GM23248 (cell line): Measurements from ENCODE around the gene SEMA3F. TPM values are rescaled to one million over a fixed set of nuclear protein-coding genes. Genes with fewer than 3 reads are reported as not detected.
"Not testable (repeated sequence)": the region's sequence is repeated elsewhere in the genome, so short reads cannot be mapped to it uniquely, and the experiment has no call there.

Experiments used
- DNase-seq: peaks from one replicate; pipeline ENCODE4 v3.0.0-alpha.2; 2015
- H2AFZ ChIP-seq: fragments of 200-600 bp; sonication (generic); 2 replicates; pipeline ENCODE4 v1.6.1; 2016; ENCODE audit warnings: antibody characterized with exemption
- H3F3A ChIP-seq: fragments of 200-600 bp; sonication (generic); 2 replicates; pipeline ENCODE4 v1.6.1; 2016; ENCODE audit warnings: mild to moderate bottlenecking, antibody characterized with exemption, mixed run types; ENCODE audit not compliant: insufficient read depth
- H3K27ac ChIP-seq: fragments of 200-600 bp; sonication (generic); 2 replicates; pipeline ENCODE4 v1.5.1; 2016; ENCODE audit warnings: mild to moderate bottlenecking
- H3K27me3 ChIP-seq: fragments of 200-600 bp; sonication (generic); replicated peaks from 2 replicates; pipeline ENCODE4 v1.6.1; 2016; ENCODE audit warnings: mild to moderate bottlenecking; ENCODE audit not compliant: insufficient read depth
- H3K36me3 ChIP-seq: fragments of 200-600 bp; sonication (generic); 2 replicates; pipeline ENCODE4 v1.6.1; 2016; ENCODE audit warnings: low read depth, mild to moderate bottlenecking
- H3K4me1 ChIP-seq: fragments of 200-600 bp; sonication (generic); 2 replicates; pipeline ENCODE4 v1.6.1; 2016; ENCODE audit warnings: mild to moderate bottlenecking; ENCODE audit not compliant: insufficient read depth
- H3K4me2 ChIP-seq: fragments of 200-600 bp; sonication (generic); one replicate; pipeline ENCODE4 v1.6.1; 2016; ENCODE audit warnings: mild to moderate bottlenecking; ENCODE audit not compliant: unreplicated experiment
- H3K4me3 ChIP-seq: fragments of 200-600 bp; sonication (generic); 2 replicates; pipeline ENCODE4 v1.5.1; 2016; ENCODE audit warnings: mild to moderate bottlenecking
- H3K79me2 ChIP-seq: fragments of 200-600 bp; sonication (generic); 2 replicates; pipeline ENCODE4 v1.6.1; 2016; ENCODE audit warnings: mild to moderate bottlenecking; ENCODE audit not compliant: insufficient read depth
- H3K9ac ChIP-seq: fragments of 200-600 bp; sonication (generic); 2 replicates; pipeline ENCODE4 v1.6.1; 2016; ENCODE audit warnings: mild to moderate bottlenecking
- H3K9me2 ChIP-seq: fragments of 200-600 bp; sonication (generic); 2 replicates; pipeline ENCODE4 v1.6.1; 2016; ENCODE audit warnings: mixed run types, mild to moderate bottlenecking, moderate library complexity; ENCODE audit not compliant: insufficient read depth
- H3K9me3 ChIP-seq: fragments of 200-600 bp; sonication (generic); one replicate; pipeline ENCODE4 v1.6.1; 2017; ENCODE audit warnings: low read depth
- H4K20me1 ChIP-seq: fragments of 200-600 bp; sonication (generic); 2 replicates; pipeline ENCODE4 v1.6.0; 2016; ENCODE audit not compliant: insufficient read depth
- EZH2 ChIP-seq: fragments of 200-600 bp; sonication (generic); IDR thresholded peaks from 2 replicates; pipeline ENCODE4 v1.6.1; 2018; ENCODE audit warnings: antibody characterized with exemption, mild to moderate bottlenecking; ENCODE audit not compliant: insufficient read depth, poor library complexity, severe bottlenecking
- EZH2phosphoT487 ChIP-seq: fragments of 200-600 bp; sonication (generic); IDR thresholded peaks from 2 replicates; pipeline ENCODE4 v1.6.1; 2018; ENCODE audit warnings: antibody characterized with exemption, moderate library complexity, mild to moderate bottlenecking, low read depth; ENCODE audit not compliant: insufficient read depth
- WGBS, 2 experiments: methylation state at CpG; one replicate each; pipeline ENCODE4 v1.1.6; 2015 to 2017; ENCODE audit warnings: low lambda C conversion rate in 2 of 2, low coverage in 1 of 2; ENCODE audit errors: missing lambda C conversion rate in 2 of 2; 5-methylcytosine and 5-hydroxymethylcytosine counted together
- in situ Hi-C: fragments of 300-500 bp; cut with MboI; formaldehyde crosslinking; loops from 2 replicates; pipeline ENCODE4 v1.15.0; 2020
- polyA plus RNA-seq: library from polyadenylated mRNA; unstranded; fragments of >200 nt; fragmentation: Nextera tagmentation; extraction: Ambion mirVana; gene quantifications from 2 replicates; pipeline ENCODE4 v1.2.1, GENCODE V29; 2016
- total RNA-seq: library from RNA; depleted of rRNA; stranded (reverse); fragments of >200 nt; shearing (Covaris generic); gene quantifications from 2 replicates; pipeline ENCODE4 v1.2.3, GENCODE V29; 2014

Gene SEMA3F
- total and polyA plus RNA-seq, 2 experiments from 2014 or later = 0.54 to 3.2 TPM

DNA sequence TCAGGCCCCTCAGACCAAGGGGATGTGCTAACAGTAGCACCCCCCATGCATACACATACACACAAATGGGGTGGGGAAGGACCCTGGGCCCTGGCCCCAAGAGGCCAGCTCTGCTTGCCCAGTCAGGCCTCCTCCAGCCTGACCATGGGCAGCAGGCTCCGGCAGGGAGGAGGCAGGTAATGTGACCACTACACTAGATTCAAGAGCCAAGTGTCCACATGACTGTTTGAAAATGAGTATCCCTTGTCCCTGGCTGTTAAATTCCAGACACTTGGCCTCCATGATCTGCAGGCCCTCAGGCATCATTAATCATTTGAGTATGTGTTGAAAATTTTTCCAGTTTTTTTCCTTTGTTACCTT is 67.0 kb downstream of the SEMA3F start:
- Histone ChIP-seq H3K27me3 (no peaks in the 10 kb centered on the region), H3K9ac (no peak overlapping the region), H2AFZ (no peak overlapping the region), H3K9me3 (no peaks in the 10 kb centered on the region), H3K27ac (no peak overlapping the region), H3K9me2 (no peaks in the 10 kb centered on the region), H3K4me3 (no peak overlapping the region), H3K36me3 (no peaks in the 10 kb centered on the region), H3K4me2 (no peak overlapping the region), H3K4me1 (no peaks in the 10 kb centered on the region), H3K79me2 (no peaks in the 10 kb centered on the region), H3F3A (no peaks in the 10 kb centered on the region), H4K20me1 (no peaks in the 10 kb centered on the region)
- 80 to 100% methylated on average over 1 of the region's 1 CpG for WGBS, 2 experiments
- TF ChIP-seq EZH2phosphoT487 (no peak), EZH2 (no peak)
- in situ Hi-C loops = loop anchor here (25.0 kb wide), 1 partner anchor 315 kb away; no protein-coding TSS in a partner anchor
- DNase-seq = no peak

DNA sequence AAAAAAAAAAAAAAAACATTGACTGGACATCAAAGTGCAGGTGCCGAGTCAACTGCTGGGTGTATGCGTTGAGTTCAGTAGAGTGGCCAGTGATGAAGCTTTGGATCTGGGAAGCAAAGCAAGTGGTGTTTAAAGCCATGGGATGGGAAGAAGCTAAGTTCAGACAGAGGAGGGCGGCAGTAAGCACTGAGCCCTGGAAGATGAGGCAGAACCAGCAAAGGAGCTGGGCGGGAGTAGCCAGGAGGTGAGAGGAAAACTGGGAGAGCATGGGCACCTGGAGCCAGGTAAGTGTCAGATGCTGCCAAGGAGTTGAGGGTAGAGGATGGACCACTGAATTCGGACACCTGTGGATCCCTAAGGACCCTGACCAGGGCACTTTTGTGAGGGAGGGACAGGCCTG is 69.5 kb downstream of the SEMA3F start:
- Histone ChIP-seq H3K4me3 (no peak overlapping the region), H2AFZ (no peak overlapping the region), H3K4me2 (no peak overlapping the region), H3K27me3 (no peaks in the 10 kb centered on the region), H3K4me1 (peaks cover 4% of the 10 kb centered on the region; the same call in 1 of the 2 replicates), H3K9ac (no peak overlapping the region), H3K36me3 (no peaks in the 10 kb centered on the region), H3K27ac (no peak overlapping the region), H3K79me2 (no peaks in the 10 kb centered on the region), H3K9me3 (no peaks in the 10 kb centered on the region), H3K9me2 (no peaks in the 10 kb centered on the region), H3F3A (no peaks in the 10 kb centered on the region), H4K20me1 (no peaks in the 10 kb centered on the region)
- 49 to 61% methylated on average over 5 of the region's 5 CpGs for WGBS, 2 experiments
- in situ Hi-C loops = loop anchor here (25.0 kb wide), 1 partner anchor 313 kb away; no protein-coding TSS in a partner anchor
- no peak for DNase-seq
- TF ChIP-seq EZH2 = no peak
- TF ChIP-seq EZH2phosphoT487 = no peak

DNA sequence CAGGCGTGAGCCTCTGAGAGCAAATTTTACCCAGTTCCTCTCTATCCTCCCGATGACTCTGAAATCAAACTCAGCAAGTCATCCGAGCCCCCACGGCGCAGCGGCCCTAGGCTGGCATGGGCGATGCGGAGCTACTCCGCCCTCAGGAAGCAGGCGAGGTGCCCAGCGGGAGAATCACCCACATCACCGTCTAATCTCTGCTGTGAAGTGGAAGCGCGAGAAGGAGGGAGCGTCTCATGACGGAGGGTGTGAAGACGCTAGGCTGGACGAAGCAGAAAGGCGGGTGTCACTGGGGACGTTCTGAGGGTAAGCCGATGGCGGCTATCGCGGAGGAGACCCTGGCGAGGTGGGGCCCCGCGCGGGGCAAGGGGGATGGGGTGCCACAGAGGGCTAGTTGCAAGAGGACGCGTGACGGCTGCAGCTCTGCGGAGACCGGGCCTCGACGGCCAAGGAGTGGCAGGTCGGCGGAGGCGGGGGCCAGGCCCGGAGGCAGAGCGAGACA is 71.8 kb downstream of the SEMA3F start:
- Histone ChIP-seq H3K27me3 (no peaks in the 10 kb centered on the region), H3K4me3 (peak overlapping the region; percentile 80), H4K20me1 (no peaks in the 10 kb centered on the region), H3K4me2 (peak overlapping the region; percentile 57), H3K9me2 (no peaks in the 10 kb centered on the region), H3K9me3 (no peaks in the 10 kb centered on the region), H3K79me2 (no peaks in the 10 kb centered on the region), H3K4me1 (peaks cover 4% of the 10 kb centered on the region; the same call in 1 of the 2 replicates), H3F3A (no peaks in the 10 kb centered on the region), H3K9ac (peak overlapping the region; percentile 64), H3K36me3 (no peaks in the 10 kb centered on the region), H2AFZ (peak overlapping the region; percentile 94), H3K27ac (no peak overlapping the region)
- 1 to 2% methylated on average over 32 to 40 of the region's 40 CpGs for WGBS, 2 experiments
- DNase-seq = peak; percentile 78
- in situ Hi-C loops = no loop called here
- TF ChIP-seq EZH2phosphoT487 (no peak), EZH2 (no peak)

DNA sequence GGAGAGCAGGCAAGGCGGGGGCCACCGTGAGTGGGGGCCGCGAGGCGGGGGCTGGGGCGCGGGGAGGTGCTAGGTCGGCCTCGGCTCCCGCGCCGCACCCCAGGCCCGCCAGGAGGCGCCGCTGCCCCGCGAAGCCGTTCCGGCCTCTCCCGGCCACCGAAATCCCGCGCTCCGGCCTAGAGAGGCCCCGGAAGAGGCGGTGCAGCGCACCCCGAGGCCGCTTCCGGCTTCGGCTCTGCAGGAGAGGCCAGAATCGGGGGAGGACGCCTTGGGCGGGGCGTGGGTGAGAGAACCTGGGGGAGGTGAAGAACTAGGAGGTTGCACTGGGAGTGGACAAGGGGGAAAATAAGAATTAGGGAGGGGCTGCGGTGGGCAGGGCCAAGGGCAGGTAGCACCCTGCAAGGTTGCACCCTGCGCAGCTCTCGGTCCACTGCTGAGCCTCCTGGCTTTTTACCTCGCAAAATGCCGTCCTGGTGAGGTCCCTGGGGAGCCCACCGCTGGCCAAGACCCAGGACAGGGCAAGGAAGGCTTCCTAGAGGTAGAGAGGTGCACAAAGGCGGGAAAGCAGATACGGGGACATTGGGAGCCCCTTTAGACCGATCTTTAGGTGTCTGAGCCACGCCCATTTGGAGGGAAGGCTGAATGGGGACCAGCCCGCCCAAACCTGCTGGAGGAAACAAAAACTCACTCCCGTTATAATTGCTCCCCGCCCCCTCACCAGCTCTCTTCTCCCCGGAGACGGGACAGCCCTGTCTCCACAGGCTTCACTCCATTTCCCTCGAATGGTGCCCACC is 72.5 kb downstream of the SEMA3F start:
- H3K4me1 ChIP-seq = peaks cover 4% of the 10 kb centered on the region; the same call in 1 of the 2 replicates
- H3F3A ChIP-seq = no peaks in the 10 kb centered on the region
- H3K4me2 ChIP-seq = peak overlapping the region; percentile 83
- H3K4me3 ChIP-seq = peak overlapping the region; percentile 80
- no peaks in the 10 kb centered on the region for H3K36me3 ChIP-seq
- no peaks in the 10 kb centered on the region for H4K20me1 ChIP-seq
- in situ Hi-C loops = no loop called here
- no peaks in the 10 kb centered on the region for H3K27me3 ChIP-seq
- H3K79me2 ChIP-seq = no peaks in the 10 kb centered on the region
- H3K9ac ChIP-seq = peak overlapping the region; percentile 70
- H3K9me2 ChIP-seq = no peaks in the 10 kb centered on the region
- TF ChIP-seq EZH2phosphoT487 (no peak), EZH2 (no peak)
- H2AFZ ChIP-seq = peak overlapping the region; percentile 94
- DNase-seq = peak; percentile 96
- H3K27ac ChIP-seq = no peak overlapping the region
- WGBS, 2 experiments = 1% methylated on average over 29 to 51 of the region's 51 CpGs
- no peaks in the 10 kb centered on the region for H3K9me3 ChIP-seq

DNA sequence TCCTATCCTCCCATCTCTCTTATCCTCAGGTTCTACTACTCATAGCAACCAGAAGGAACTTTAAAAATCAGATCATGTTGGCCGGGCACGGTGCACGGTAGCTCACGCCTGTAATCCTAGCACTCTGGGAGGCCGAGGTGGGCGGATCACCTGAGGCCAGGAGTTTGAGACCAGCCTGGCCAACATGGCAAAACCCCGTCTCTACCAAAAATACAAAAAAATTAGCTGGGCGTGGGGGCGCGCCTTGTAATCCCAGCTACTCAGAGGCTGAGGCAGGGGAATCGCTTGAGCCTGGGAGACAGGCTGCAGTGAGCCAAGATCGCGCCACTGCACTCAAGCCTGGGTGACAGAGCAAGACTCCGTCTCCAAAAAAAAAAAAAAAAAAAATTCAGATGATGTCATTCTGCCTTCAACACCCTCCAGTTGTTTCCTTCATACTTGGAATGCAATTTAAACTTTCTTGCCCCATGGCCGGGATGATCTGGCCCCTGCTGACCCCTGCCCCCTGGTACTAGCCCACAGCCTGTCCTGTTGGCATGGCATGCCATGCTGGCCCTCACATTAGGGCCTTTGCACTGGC is 73.2 kb downstream of the SEMA3F start:
- H4K20me1 ChIP-seq, H3K27me3 ChIP-seq, H3K9me2 ChIP-seq, H3K79me2 ChIP-seq, H3K36me3 ChIP-seq, in situ Hi-C loops, H3F3A ChIP-seq, H3K27ac ChIP-seq, H3K4me1 ChIP-seq, H3K9me3 ChIP-seq: not testable (repeated sequence)
- WGBS, 2 experiments = 33 to 35% methylated on average over 15 of the region's 15 CpGs
- Histone ChIP-seq H3K4me2 (peak overlapping the region; percentile 83), H3K4me3 (peak overlapping the region; percentile 80), H3K9ac (peak overlapping the region; percentile 70), H2AFZ (peak overlapping the region; percentile 83)
- peak; percentile 15 for DNase-seq
